GM21786 (cell line): Measurements from ENCODE around the gene CAPZA1.

Experiments
- ATAC-seq: cut with Tn5 transposase; IDR thresholded peaks from one replicate; pipeline ENCODE4 v1.9.1; 2021; ENCODE audit not compliant: unreplicated experiment

CAPZA1 gene

DNA sequence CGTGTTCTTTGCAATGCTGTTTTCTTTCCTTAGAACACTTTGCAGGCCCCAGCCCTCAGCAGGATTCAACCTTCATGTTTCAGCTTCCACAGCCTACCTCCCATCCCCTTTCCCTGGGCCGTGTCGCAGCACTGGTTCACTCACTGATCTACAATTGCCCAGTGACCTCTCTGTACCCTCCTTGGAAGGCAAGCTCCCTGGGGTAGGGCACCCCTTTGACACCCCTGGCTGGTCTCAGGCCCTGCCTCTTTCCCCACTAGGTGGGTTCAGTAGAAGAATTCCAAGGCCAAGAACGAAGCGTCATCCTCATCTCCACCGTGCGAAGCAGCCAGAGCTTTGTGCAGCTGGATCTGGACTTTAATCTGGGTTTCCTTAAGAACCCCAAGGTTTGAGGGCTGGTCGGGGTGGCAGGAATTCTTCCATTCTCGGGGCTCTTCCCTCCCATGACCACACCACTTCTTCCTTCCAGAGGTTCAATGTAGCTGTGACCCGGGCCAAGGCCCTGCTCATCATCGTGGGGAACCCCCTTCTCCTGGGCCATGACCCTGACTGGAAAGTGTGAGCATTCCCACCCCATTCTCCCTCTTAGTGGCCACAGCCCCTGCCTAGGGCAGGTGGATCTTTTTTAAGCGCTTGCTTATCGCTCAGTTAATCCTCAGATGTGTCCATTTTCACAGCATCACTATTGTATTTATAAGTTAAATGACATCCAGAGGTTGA lies 80.0 kb downstream of the CAPZA1 start:
- ATAC-seq, result no peak

DNA sequence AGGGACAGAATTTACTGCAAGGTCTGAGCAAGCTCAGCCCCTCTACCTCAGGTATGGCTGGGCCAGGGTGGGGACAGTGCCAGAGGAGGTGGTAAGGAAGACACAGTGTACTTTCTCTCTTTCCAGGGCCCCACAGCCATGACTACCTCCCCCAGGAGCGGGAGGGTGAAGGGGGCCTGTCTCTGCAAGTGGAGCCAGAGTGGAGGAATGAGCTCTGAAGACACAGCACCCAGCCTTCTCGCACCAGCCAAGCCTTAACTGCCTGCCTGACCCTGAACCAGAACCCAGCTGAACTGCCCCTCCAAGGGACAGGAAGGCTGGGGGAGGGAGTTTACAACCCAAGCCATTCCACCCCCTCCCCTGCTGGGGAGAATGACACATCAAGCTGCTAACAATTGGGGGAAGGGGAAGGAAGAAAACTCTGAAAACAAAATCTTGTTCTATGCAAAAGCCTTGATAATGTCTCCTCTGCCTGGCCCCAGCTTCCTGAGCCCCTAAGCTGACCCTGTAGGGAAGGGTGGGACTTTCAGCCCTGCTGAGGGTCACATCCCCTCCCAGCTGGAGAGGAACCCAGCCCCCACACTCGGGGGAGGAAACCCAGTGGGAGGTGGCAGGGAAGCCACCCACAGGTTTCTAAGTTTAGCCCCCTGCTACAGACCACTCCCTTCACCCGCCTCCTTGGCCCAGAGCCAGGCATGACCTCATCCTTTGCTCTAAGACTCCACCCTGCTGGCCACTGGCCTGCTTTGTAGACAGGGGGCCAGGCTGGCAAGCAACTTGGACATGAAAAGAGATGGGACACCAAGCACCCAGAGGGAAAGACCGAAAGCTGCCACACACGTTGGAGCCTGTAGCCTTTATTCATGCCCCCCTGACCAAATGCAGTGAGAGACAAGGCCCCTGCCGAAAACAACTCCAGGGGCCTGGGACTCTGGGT lies 80.9 kb downstream of the CAPZA1 start:
- ATAC-seq, result peak; percentile 43

DNA sequence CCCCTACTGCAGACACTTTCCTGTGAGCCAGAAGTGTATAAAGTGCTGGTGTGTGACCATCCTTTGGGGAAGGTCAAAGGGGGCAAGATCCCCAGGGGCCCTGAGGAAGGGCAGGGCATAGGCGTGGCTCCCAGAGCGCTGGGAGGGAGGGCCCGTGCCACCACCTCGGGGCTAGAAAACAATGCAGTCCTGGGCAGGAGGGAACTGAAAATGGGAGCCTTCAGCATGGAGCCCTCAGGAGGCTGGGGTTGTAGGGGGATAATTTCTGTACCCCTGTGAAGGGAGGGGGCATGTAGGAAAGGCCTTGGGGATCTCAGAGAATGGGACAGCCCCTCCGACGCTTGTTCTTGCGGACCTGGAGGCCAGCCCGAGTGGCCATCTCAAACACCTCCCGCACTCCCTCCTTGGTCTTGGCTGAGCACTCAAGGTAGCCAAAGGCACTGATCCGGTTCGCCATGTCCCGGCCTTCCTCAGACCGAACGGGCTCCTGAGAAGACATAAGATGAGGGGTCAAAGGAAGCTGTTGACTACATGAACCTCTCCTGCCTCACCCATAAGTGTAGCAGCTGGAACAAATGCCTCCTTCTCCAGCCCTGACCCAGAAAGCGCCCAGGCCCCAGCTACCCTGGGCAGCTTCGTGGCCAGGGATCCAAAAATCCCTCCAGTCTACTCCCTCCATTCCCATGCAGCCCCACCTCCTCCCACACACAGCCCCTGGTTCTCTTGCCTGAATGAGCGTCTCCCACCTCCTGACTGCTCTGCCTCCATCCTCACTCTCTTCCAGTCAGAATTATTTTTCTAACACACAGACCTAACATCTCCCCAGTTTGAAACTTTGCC lies 81.8 kb downstream of the CAPZA1 start:
- ATAC-seq, result no peak

DNA sequence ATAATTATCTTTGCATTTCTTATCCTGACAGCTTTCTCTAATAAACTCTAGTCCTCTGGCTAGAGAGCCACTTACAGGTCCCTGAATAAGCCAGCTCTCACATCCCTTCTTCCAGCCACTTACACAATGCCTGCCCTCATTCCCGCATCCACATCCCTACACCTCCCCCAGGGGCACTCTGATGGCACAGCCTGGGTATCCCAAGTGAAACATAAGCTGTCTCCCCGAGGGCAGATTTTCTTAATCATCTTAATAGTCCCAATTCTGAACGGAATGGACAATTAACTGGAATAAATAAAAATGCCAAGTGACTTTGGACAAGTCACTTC lies 82.4 kb downstream of the CAPZA1 start:
- no peak for ATAC-seq

DNA sequence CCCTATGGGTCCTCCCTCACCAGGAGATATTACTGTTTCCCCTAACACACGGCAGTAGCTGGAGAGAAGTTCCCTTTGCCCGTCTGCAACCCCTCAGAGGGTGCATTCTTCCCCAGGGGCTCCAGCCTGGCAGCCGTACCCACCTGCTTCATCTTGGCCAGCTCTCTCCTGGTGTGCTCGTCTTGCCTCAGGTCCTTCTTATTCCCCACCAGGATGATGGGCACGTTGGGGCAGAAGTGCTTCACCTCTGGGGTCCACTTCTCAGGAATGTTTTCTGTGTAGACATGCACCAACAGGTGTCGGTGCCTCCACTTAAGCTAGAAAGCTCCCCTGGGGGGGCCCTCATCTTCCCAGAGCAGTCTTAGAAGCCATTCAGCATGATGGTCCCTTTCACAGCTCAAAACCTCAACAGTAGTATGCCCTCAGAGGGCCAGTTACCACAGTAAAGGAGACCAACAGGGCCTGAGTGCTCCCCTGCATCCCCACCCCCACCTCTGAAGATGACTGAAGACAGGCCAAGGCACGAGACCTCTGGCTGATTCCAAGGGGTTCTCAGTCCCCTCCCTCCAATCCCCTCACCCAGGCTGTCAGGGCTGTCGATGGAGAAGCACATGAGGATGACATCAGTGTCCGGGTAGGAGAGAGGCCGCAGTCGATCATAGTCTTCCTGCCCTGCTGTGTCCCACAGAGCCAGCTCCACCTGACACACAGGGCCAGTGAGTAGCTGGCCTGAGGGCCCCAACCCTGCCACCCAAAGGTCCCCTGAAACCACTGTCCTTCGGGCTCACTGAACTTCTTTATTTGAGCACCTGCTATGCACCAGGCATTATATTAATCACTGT lies 83.0 kb downstream of the CAPZA1 start:
- ATAC-seq, result no peak

DNA sequence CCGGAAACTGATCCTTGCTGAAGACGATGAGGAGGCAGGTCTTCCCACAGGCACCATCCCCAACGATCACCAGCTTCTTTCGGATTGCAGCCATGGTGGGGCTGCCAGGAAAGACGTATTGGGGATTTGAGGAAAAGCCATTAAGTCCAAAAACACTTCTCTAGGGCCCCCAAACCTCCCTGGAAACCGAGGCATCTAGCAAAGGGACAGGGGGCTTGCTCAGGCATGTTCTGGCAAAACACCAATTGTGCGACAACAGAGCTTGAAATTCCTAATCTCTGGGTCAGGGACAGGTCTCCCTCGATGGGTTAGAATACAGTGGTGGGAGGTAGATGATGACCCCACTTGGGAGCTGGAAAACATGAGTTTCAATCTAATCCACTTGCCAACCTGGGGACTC lies 84.1 kb downstream of the CAPZA1 start:
- ATAC-seq, result no peak

DNA sequence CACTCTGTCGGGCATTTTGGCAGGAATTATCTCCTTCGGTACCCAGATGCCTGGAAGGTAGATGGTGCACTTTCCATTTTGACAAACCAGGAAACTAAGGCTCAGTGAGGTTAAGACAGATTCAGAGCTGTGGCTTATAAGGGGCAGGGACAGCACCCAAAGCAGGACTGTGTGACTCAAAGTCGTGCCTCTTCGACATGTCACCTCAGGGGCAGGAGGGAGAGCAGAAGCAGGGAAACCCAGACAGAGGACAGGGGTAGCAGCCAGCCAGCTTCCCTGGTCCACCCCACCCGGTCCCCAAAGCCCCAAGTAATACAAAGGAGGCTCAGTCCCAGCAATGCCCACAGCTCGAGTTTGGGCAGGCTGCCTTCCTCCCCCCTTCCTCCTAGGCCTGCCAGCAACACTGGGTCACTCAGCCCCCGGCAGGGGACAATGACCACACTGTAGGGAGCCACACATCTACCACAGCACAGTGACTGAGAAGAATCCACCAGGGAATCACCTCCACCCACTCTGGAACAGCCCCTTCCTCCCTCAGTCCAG lies 84.8 kb downstream of the CAPZA1 start:
- no peak for ATAC-seq

DNA sequence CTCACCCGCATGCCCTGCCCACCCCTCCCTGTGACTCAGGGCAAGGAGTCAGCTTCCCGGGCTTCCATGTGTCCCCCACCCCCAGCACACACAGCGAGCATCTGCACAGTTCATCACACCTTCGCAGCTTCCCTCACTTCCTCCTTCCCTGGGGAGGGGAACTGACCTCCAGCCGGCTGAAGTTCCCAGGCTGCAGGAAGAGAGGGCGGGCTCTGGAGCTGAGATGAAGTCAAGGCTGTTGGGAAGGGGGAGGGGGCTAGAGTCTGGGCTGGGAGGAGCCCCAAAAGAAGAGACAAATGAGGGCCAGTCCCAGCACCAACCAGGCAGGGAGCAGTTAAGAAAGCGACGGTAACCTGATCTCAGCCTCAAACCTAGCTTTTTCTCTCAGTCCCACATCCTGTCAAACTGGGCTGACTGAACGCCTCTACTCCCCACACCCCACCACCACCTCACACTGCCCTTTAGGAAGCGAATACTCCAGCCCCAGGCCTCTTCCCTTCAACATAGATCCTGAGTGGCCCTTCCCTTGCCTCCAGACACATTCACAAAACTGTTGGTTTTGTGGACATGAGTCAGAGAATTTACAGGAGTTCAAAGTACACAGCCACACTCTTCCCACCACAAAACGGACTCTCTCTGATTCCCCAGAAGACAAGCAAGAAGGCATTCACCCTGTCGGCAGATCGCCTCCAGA lies 85.4 kb downstream of the CAPZA1 start:
- peak; percentile 58 for ATAC-seq

DNA sequence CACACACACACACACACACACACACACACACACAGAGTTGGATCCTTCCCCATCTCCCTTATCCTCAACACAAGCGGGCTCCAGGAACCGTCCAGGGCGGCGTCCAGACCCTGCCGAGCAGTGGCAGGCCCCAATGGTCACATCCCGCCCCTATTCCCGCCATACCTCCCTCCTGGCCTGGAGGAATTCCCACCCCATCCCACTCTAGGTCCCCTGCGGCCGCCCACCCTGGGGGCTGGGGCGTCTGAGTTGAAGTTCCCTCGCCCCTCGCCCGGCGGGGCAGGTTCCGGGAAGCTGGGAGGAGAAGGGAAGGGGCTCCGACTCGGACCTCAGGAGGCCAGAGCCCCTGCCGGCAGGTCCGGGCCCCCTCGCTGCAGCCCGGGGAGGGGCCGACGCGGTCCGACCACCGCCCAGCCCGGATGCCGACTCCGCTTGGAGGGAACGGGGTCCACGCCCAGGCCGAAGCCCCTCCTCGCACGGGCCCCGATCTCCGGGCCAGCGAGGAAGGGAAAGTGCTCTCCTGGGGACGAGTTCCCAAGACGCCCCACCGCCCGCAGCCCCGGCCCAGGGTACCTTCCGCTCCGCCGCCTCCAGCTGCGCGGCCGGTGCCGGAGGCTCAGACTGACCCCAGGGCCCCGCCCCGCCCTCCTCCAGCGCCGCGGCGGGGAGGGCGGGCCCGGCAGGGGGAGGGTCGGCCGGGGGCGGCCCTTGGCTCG lies 87.0 kb downstream of the CAPZA1 start, which contains the start of gene RHOC:
Gene RHOC, minus strand, starts transcription at position 623 of the 716 bp plus-strand sequence. CDS start 3,328 bp downstream, outside the sequence.
- peak; percentile 56 for ATAC-seq

DNA sequence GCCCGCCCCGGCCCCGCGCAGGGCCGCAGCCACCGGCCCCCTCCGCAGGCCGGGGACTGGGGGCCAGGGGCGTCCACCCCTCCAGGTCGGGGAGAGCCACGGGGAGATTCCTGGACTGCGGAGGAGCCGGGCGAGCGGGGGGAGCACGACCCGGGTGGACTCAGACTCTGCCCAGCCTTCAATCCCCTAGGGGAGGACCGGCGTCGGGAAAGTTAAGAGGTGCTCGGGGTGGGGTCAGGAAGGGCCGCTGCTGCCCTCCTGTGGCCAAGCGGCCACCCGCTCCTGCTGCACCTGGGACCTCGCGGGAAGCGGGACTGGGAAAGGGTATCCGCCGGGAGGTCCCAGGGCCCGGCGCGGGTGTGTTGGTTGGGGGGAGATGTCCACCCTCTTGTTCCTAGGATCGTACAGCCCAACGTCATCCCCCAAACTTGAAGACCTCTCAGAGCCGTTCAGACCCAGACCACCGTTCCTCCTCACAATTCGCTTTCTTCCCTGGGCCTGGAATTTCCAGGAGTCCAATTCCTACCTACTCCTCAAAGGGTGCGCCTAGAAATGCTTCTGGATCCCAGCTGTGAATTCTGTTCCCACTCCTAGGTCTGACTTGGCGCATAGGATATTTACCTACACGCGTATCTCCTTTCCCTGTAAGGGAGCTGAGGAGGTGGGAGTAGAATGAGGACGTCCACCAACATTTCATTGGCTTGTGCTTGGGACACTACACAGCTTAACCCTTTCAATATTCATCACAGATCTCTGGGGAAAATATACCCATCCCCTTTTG lies 87.8 kb downstream of the CAPZA1 start:
- peak; percentile 60 for ATAC-seq

DNA sequence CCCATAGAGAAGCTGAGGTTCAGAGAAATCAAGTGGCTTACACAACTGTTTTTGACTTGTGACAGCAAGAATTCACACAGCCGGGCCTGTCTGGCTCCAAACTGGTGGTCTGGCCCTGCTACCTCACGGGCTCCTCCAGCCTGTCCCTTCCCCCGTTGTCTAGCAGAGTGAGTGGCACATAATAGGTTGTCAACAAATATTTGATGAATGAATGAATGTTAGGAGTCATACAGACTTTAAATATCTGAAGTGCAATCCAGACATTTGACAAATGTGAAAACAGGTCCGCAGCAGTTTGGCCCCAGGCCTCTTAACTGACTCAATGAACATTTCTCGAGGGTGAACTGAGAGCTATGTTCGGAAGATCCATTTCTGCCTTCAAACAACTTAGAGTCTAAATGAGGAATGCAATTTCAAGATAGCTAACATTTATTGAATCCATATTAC lies 88.4 kb downstream of the CAPZA1 start:
- no peak for ATAC-seq

DNA sequence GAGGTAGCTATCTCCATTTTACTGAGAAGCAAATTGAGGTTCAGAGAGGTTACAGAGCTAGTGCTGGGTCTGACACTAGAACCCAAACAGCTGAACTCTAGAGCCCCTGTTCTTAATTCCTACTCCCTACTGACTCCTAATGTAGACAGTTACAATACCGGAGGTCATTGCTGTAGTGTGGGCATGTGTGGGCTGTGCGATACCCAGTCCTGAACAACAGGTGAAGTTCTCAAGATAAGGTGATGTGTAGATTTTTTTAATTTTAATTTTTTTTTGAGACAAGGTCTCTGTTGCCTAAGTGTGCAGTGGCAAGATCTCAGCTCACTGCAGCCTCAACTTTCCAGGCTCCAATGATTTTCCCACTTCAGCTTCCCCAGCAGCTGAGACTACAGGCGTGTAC lies 88.9 kb downstream of the CAPZA1 start:
- ATAC-seq, result no peak

DNA sequence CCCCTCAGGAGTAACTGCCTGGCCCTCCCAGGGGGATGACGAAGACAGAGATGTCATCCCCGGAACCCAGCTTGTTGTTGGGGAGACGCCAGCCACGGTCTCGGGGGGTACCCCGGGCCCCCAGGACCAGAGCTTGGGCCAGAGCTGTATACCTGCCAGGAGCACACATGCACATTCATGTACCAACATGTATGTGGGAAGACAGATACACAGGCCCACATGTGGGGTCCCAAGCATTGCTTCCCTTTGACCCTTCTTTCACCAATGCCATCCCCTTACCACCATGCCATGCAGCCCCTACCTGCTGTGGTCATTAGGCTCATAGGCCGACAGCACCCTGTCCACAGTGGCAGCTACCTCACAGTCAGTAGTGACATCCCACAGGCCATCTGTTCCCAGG lies 90.5 kb downstream of the CAPZA1 start:
- no peak for ATAC-seq

DNA sequence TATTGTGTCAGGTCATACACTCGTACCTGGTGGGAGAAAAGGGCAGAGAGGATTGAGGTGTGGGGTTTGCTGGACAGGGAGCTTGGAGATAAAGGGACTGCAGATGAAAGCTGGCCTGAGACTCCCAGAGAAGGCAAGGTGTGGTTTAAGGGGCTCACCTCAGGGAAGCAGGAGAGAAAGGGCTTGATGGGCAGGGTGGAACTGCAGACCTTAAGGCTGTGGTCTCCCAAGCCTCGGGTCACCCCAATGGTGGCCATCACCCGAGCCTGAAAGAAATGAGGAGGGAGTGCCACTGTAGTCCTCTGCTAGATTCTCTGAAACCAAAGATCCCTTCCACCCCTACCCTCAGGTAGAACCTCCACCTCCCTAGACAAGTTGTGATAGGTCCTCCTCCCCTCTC lies 91.0 kb downstream of the CAPZA1 start:
- ATAC-seq, result no peak

DNA sequence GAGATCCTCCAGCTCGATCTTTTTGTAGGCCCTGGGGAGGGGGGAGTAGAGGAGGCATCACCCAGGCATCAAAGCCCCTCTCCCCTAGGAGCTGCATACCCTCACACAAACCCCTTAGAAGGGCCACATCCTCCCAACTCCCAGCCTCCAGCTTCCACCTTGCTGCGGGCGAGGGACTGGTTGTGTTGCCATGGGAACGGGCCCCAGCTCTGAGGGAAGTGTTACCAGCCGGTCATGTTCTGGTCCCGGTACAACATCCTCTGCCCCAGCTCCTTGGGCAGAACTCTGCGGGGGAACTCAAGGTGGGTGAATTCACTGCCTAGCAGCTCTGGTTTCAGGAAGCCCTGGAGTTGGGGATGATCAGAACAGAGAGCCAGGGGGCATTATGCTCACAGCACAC lies 91.4 kb downstream of the CAPZA1 start:
- ATAC-seq, result no peak

DNA sequence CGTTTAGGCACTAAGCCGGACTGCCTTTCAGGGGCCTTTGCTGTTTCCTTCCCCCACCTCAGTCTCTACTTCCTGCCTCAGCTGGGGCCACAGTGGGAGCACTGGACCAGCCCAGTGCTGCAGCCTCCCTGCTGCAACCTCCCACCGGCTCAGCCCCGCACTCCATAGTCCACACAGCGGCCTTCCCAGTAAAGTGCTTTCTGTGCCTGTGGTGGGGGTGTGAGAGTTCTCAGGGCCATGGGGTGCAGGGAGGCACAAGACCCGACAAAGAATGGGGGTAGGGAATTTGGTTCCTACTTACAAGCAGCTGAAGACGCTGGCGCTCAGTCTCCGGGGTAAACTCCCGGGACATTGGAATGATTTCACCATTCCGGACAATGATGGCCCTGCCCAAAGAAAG lies 92.0 kb downstream of the CAPZA1 start:
- ATAC-seq, result no peak

DNA sequence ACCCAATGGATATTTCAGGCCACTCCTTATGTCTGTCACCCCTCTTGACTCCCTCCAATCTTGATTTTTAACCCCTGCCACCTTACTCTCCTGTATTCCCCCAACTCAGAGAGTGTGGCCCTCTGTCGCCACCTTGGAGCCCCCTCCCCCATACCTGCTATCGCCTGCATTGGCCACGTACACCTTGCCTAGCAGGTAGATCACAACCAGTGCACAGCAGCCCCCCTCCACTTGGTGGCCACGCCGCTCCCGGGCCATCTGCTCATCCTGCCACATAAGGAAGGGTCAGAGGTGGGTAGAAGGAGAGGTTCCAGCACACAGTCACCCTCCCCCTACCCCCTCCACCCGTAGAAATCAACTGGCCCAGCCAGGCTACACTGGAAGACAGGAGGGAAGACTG lies 92.6 kb downstream of the CAPZA1 start:
- no peak for ATAC-seq

DNA sequence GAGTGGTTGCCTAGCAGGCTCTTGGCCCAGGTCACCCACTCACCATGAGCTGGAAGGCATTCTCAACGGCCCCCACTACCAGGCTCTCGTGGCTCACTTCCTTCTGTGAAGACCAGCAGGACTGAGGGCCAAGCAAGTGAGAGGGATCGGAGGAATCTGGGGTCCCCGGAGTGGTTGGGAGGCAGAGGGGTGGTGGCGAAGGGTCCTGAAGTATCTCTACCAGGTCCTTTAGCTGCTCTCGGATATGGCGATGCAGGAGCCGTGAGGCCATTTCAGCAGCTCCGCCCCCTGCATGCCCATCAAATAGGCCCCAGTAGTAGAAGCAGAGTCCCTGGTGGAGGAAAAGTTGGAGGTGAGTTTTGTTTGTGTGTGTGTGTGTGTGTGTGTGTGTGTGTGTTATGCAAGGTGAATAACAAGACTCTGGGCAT lies 93.1 kb downstream of the CAPZA1 start:
- ATAC-seq, result no peak
